Activated naive CD4-positive, alpha-beta T cell treated with anti-CD3 and anti-CD28 coated beads, Interleukin-2, amount 50 U/mL, for 72 hours (primary cell): Measurements from ENCODE around the gene VPS35L. TPM values are rescaled to one million over a fixed set of nuclear protein-coding genes. Genes with fewer than 3 reads are reported as not detected.

Source experiments
- total RNA-seq, 2 donors: library from RNA; stranded (reverse); gene quantifications; one replicate each; pipeline ENCODE4 v1.2.3, GENCODE V29; 2022

Gene VPS35L
- total RNA-seq, 2 donors from 2014 or later: 47.5 to 49.0 TPM

Other genes with a start within 250 kb of the VPS35L start
- gene TMC5, start 137.8 kb upstream of the VPS35L start, total RNA-seq: not detected
- gene GDE1, start 33.6 kb upstream of the VPS35L start, total RNA-seq: 10 to 100 TPM; 16.8 to 29.6 TPM
- gene CCP110, start 31.8 kb upstream of the VPS35L start, total RNA-seq: 10 to 100 TPM; 29.3 to 49.7 TPM
- gene KNOP1, start 162.5 kb downstream of the VPS35L start, total RNA-seq: 10 to 100 TPM; 18.7 to 23.6 TPM
- gene IQCK, start 162.6 kb downstream of the VPS35L start, total RNA-seq: 1 to 10 TPM; 2.3 TPM